SU-DHL-6 (cell line): Measurements from ENCODE around the gene RBM22.

Experiments
- CTCF ChIP-seq: fragments of 200-600 bp; sonication (generic); IDR thresholded peaks from one replicate; pipeline ENCODE4 v1.5.1; 2017; ENCODE audit warnings: antibody characterized with exemption, mild to moderate bottlenecking, low read length, moderate library complexity; ENCODE audit not compliant: insufficient read depth, poor library complexity, severe bottlenecking
- EZH2phosphoT487 ChIP-seq: fragments of 200-600 bp; sonication (generic), shearing (Covaris generic); conservative IDR thresholded peaks from 2 replicates; pipeline ENCODE4 v1.6.1; 2018; ENCODE audit warnings: mild to moderate bottlenecking, antibody characterized with exemption, low read length, moderate library complexity, mixed read lengths

GRCh38 chr5:150641824-150642566, 58.9 kb downstream of the RBM22 start:
- no peak for TF ChIP-seq CTCF
- TF ChIP-seq EZH2phosphoT487 = no peak
